Measurements from ENCODE around the gene CCL5.

Gene CCL5

DNA sequence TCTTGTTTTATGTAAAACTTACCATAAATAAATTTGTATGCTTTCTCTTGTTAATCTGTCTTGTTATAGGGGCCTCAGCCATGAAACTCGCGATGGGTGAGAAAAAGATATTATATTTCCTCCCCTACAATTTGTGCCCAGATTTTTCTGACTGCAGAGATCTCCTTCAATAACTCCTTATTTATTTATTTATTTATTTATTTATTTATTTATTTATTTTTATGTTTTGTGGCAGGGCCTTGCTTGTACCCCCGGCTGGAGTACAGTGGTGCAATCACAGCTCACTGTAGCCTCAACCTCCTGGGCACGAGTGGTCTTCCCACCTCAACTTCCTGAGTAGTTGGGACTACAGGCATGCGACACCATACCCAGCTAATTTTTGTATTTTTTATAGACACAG, 23.3 kb upstream of the CCL5 start:
- no peak overlapping the region for H3K4me3 ChIP-seq (replicated peaks; ENCODE audit: insufficient read depth, low read length)
- DNase-seq (ENCODE audit: low read depth in 1 of 2, low spot score in 1 of 2): no peak
- TF ChIP-seq POLR2AphosphoS5 (IDR thresholded peaks at IDR 0.05; ENCODE audit: low read depth): no peak
- TF ChIP-seq, protein P1, sequence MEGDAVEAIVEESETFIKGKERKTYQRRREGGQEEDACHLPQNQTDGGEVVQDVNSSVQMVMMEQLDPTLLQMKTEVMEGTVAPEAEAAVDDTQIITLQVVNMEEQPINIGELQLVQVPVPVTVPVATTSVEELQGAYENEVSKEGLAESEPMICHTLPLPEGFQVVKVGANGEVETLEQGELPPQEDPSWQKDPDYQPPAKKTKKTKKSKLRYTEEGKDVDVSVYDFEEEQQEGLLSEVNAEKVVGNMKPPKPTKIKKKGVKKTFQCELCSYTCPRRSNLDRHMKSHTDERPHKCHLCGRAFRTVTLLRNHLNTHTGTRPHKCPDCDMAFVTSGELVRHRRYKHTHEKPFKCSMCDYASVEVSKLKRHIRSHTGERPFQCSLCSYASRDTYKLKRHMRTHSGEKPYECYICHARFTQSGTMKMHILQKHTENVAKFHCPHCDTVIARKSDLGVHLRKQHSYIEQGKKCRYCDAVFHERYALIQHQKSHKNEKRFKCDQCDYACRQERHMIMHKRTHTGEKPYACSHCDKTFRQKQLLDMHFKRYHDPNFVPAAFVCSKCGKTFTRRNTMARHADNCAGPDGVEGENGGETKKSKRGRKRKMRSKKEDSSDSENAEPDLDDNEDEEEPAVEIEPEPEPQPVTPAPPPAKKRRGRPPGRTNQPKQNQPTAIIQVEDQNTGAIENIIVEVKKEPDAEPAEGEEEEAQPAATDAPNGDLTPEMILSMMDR (IDR thresholded peaks at IDR 0.05; ENCODE audit: insufficient read depth, low read length): no peak
- no peaks in the 10 kb centered on the region for H3K27me3 ChIP-seq (ENCODE audit: insufficient read depth, poor library complexity, severe bottlenecking)
- H3K27ac ChIP-seq (replicated peaks): no peak overlapping the region

DNA sequence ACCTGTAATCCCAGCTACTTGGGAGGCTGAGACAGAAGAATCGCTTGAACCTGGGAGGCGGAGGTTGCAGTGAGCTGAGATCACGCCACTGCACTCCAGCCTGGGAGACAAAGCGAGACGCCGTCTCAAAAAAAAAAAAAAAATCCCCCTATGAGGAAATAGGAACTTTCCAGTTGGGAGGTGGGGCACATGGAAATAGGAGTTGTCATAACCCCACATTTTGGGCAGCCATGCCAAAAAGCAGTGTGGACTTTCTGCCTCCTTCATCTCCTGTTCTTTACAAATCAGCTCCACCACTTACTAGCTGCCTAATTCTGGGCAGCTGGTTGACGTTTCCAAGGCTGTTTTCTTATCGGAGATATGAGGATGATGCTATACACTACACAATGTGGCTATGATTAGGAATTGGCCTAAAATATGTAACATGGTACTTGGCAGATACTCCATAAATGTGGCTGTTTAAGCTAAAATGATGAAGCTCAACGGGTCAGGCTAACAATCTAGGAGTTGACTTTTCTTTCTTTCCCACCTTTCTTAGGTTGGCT, 21.5 kb upstream of the CCL5 start:
- no peaks in the 10 kb centered on the region for H3K27me3 ChIP-seq (ENCODE audit: insufficient read depth, poor library complexity, severe bottlenecking)
- no peak for DNase-seq (ENCODE audit: low read depth in 1 of 2, low spot score in 1 of 2)
- no peak overlapping the region for H3K27ac ChIP-seq (replicated peaks)
- no peak overlapping the region for H3K4me3 ChIP-seq (replicated peaks; ENCODE audit: insufficient read depth, low read length)
- TF ChIP-seq, protein P1 (IDR thresholded peaks at IDR 0.05; ENCODE audit: insufficient read depth, low read length): no peak
- TF ChIP-seq SPI1 (IDR thresholded peaks at IDR 0.05; ENCODE audit: borderline replicate concordance, low read depth): no peak
- no peak for TF ChIP-seq POLR2AphosphoS5 (IDR thresholded peaks at IDR 0.05; ENCODE audit: low read depth)
- TF ChIP-seq GABPA (IDR thresholded peaks at IDR 0.05; ENCODE audit: low read depth): no peak
- TF ChIP-seq, protein P2, sequence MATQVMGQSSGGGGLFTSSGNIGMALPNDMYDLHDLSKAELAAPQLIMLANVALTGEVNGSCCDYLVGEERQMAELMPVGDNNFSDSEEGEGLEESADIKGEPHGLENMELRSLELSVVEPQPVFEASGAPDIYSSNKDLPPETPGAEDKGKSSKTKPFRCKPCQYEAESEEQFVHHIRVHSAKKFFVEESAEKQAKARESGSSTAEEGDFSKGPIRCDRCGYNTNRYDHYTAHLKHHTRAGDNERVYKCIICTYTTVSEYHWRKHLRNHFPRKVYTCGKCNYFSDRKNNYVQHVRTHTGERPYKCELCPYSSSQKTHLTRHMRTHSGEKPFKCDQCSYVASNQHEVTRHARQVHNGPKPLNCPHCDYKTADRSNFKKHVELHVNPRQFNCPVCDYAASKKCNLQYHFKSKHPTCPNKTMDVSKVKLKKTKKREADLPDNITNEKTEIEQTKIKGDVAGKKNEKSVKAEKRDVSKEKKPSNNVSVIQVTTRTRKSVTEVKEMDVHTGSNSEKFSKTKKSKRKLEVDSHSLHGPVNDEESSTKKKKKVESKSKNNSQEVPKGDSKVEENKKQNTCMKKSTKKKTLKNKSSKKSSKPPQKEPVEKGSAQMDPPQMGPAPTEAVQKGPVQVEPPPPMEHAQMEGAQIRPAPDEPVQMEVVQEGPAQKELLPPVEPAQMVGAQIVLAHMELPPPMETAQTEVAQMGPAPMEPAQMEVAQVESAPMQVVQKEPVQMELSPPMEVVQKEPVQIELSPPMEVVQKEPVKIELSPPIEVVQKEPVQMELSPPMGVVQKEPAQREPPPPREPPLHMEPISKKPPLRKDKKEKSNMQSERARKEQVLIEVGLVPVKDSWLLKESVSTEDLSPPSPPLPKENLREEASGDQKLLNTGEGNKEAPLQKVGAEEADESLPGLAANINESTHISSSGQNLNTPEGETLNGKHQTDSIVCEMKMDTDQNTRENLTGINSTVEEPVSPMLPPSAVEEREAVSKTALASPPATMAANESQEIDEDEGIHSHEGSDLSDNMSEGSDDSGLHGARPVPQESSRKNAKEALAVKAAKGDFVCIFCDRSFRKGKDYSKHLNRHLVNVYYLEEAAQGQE (IDR thresholded peaks at IDR 0.05; ENCODE audit: insufficient replicate concordance, low read depth): no peak

DNA sequence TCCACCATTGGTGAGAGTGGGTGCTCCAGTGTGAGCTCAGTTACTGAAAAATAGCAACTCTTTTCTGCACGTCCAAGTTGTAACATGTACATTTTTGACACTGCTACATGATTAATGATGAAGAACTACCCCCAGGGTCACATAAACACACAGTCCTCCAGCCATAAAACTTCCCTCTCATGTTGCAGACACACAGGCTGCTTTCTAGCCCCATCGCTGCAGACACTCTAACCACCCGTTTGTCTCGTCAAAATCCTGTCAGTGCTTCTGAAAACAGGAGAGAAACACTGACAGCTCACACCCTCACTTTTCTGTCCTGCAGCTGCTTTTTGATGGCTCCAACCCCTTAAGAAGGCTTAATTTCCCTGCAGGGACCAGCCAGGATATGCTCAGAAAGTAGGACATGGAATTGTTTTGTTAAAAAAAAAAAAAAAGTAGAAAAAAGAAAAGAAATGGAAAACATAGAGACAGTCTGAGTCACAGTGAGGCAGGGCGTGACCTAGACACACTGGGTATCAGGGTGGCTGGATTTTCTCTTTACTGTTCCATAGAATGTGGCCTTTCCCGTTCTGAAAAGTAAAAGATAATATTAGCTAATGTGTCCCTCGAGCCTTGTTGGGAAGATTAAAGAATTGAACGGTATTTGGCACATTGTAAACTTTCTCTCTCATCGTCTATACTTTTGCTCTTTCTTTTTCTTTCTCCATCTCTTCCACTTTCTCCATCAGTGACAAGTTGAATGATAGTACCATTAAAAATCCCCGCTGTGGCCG, 20.7 kb upstream of the CCL5 start:
- Histone ChIP-seq H3K4me3 (replicated peaks; ENCODE audit: insufficient read depth, low read length) (no peak overlapping the region), H3K27ac (replicated peaks) (no peak overlapping the region), H3K27me3 (ENCODE audit: insufficient read depth, poor library complexity, severe bottlenecking) (no peaks in the 10 kb centered on the region)
- no peak for TF ChIP-seq POLR2AphosphoS5 (IDR thresholded peaks at IDR 0.05; ENCODE audit: low read depth)
- TF ChIP-seq SPI1 (IDR thresholded peaks at IDR 0.05; ENCODE audit: borderline replicate concordance, low read depth): no peak
- no peak for DNase-seq (ENCODE audit: low read depth in 1 of 2, low spot score in 1 of 2)

DNA sequence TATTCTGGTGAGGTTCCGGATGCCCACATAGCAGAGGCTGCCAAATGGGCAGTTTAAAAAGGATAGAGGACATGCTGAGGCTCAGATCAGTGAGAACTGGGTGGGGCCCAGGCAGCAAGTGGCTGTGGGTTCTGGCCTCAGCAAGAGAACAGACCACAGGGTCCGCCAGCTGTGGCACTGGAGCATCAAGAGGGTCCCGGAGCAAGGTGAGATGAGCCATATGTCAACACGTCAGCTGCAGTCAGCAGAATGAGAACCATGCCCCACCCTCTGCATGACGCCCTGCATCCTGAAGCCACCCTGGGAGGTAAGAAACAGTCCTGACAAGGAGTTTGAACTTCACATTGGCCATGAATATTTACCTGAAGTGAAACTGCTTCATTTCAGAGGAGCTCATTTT, 20.1 kb upstream of the CCL5 start:
- no peak for DNase-seq (ENCODE audit: low read depth in 1 of 2, low spot score in 1 of 2)
- Histone ChIP-seq H3K27ac (replicated peaks) (no peak overlapping the region), H3K27me3 (ENCODE audit: insufficient read depth, poor library complexity, severe bottlenecking) (no peaks in the 10 kb centered on the region), H3K4me3 (replicated peaks; ENCODE audit: insufficient read depth, low read length) (no peak overlapping the region)
- TF ChIP-seq SPI1 (IDR thresholded peaks at IDR 0.05; ENCODE audit: borderline replicate concordance, low read depth) (no peak), POLR2AphosphoS5 (IDR thresholded peaks at IDR 0.05; ENCODE audit: low read depth) (no peak), GABPA (IDR thresholded peaks at IDR 0.05; ENCODE audit: low read depth) (no peak)
- TF ChIP-seq, protein P2 (IDR thresholded peaks at IDR 0.05; ENCODE audit: insufficient replicate concordance, low read depth): no peak
- TF ChIP-seq, protein P1 (IDR thresholded peaks at IDR 0.05; ENCODE audit: insufficient read depth, low read length): no peak
